HCT116 (cell line): Measurements from ENCODE around the gene STYK1. TPM values are rescaled to one million over a fixed set of nuclear protein-coding genes. Genes with fewer than 3 reads are reported as not detected.
"Not testable (repeated sequence)": the region's sequence is repeated elsewhere in the genome, so short reads cannot be mapped to it uniquely, and the experiment has no call there.

Source experiments
- ATAC-seq: fragments of 200-7000 bp; cut with Tn5 transposase; 2 replicates; pipeline ENCODE4 v1.9.1; 2020; ENCODE audit warnings: mild to moderate bottlenecking, moderate library complexity
- BruUV-seq: library from RNA; stranded (reverse); fragments of 400-500 nt; replicated peaks from 2 replicates; lab custom pipeline; 2021; lab: Mats Ljungman, UMichigan
- CTCF ChIA-PET: fragments of 300-600 bp; sonication (Branson Sonifier 250); formaldehyde crosslinking; loops from one replicate; lab custom pipeline; 2021; ENCODE audit warnings: antibody characterized with exemption; lab: Charles Lee
- POLR2A ChIA-PET: fragments of 300-600, 350-600 bp; sonication (Branson Sonifier 250); formaldehyde crosslinking; loops from one replicate; lab custom pipeline; 2021; ENCODE audit warnings: antibody characterized with exemption; lab: Charles Lee
- RAD21 ChIA-PET, 2 experiments: fragments of 300-600 bp; sonication (Branson Sonifier 250); formaldehyde crosslinking; loops; one replicate each; lab custom pipeline; 2023; ENCODE audit warnings: low total read pairs in 2 of 2; ENCODE audit not compliant: uncharacterized antibody in 2 of 2, unreplicated experiment in 2 of 2, low non-redundant PET in 1 of 2; lab: Charles Lee
- DNase-seq: peaks from one replicate; pipeline ENCODE4 v3.0.0-alpha.2; 2010; ENCODE audit warnings: low read depth, low spot score
- H2AFZ ChIP-seq: fragments of 200-600 bp; shearing (Covaris generic), sonication (generic); 2 replicates; pipeline ENCODE4 v1.6.1; 2017; ENCODE audit warnings: low read depth, mixed run types, mixed read lengths, antibody characterized with exemption, low read length; ENCODE audit not compliant: poor library complexity, severe bottlenecking
- H3K27ac ChIP-seq: 2 replicates; pipeline ENCODE4 v1.5.1; 2012; ENCODE audit warnings: low read depth, low read length
- H3K27me3 ChIP-seq: fragments of 200-600 bp; sonication (generic); 2 replicates; pipeline ENCODE4 v1.6.1; 2016; ENCODE audit warnings: mixed run types, low read length, mixed read lengths; ENCODE audit not compliant: insufficient read depth
- H3K36me3 ChIP-seq, 2 experiments: fragments of 200-500 bp in 1 of 2; fragments of 200-600 bp in 1 of 2; sonication (Bioruptor generic) in 1 of 2; sonication (generic) in 1 of 2; 2 replicates each; pipeline versions ENCODE4 v1.5.1 to v1.6.1; 2014 to 2016; ENCODE audit warnings: low read length in 2 of 2, inconsistent platforms in 1 of 2, mixed read lengths in 1 of 2, mixed run types in 1 of 2; ENCODE audit not compliant: insufficient read depth in 2 of 2, control insufficient read depth in 1 of 2
- H3K4me1 ChIP-seq, 2 experiments: fragments of 200-600 bp in 1 of 2; sonication (generic) in 1 of 2; 2 replicates each; pipeline versions ENCODE4 v1.5.1 to v1.6.1; 2012 to 2017; ENCODE audit warnings: low read length in 2 of 2, inconsistent platforms in 1 of 2, mild to moderate bottlenecking in 1 of 2, mixed read lengths in 1 of 2, mixed run types in 1 of 2, moderate library complexity in 1 of 2; ENCODE audit not compliant: insufficient read depth in 2 of 2, control insufficient read depth in 1 of 2
- H3K4me2 ChIP-seq: fragments of 200-600 bp; sonication (generic); 2 replicates; pipeline ENCODE4 v1.6.1; 2017; ENCODE audit warnings: mixed run types, low read length, mixed read lengths
- H3K4me3 ChIP-seq, 2 experiments: fragments of 200-600 bp in 1 of 2; sonication (generic) in 1 of 2; replicated peaks in 1 of 2; 2 replicates each; pipeline ENCODE4 v1.5.1; 2011 to 2016; ENCODE audit warnings: low read length in 2 of 2, control low read depth in 1 of 2, low read depth in 1 of 2, mild to moderate bottlenecking in 1 of 2, mixed read lengths in 1 of 2, mixed run types in 1 of 2
- H3K79me2 ChIP-seq: fragments of 200-600 bp; sonication (generic); 2 replicates; pipeline ENCODE4 v1.6.1; 2017; ENCODE audit warnings: mild to moderate bottlenecking, mixed run types, low read length, moderate library complexity, mixed read lengths; ENCODE audit not compliant: insufficient read depth
- H3K9ac ChIP-seq: fragments of 200-600 bp; sonication (generic); 2 replicates; pipeline ENCODE4 v1.6.1; 2016; ENCODE audit warnings: low read length, mixed read lengths
- H3K9me2 ChIP-seq: fragments of 200-600 bp; sonication (generic), shearing (Covaris generic); 2 replicates; pipeline ENCODE4 v1.6.1; 2017; ENCODE audit warnings: mixed run types, mild to moderate bottlenecking, moderate library complexity; ENCODE audit not compliant: insufficient read depth
- H3K9me3 ChIP-seq, 2 experiments: fragments of 200-500 bp in 1 of 2; fragments of 200-600 bp in 1 of 2; sonication (Bioruptor generic) in 1 of 2; sonication (generic) in 1 of 2; 2 replicates each; pipeline ENCODE4 v1.6.1; 2014 to 2017; ENCODE audit warnings: low read length in 2 of 2, mixed read lengths in 2 of 2, inconsistent platforms in 1 of 2, low read depth in 1 of 2, mild to moderate bottlenecking in 1 of 2, mixed run types in 1 of 2, moderate library complexity in 1 of 2; ENCODE audit not compliant: control insufficient read depth in 1 of 2, insufficient read depth in 1 of 2
- H4K20me1 ChIP-seq: fragments of 200-600 bp; sonication (generic), shearing (Covaris generic); 2 replicates; pipeline ENCODE4 v1.6.1; 2017; ENCODE audit warnings: mixed run types, mild to moderate bottlenecking, moderate library complexity; ENCODE audit not compliant: insufficient read depth
- CBX3 ChIP-seq: IDR thresholded peaks from 2 replicates; pipeline ENCODE4 v1.6.1; 2012; ENCODE audit warnings: low read depth
- EGR1 ChIP-seq: IDR thresholded peaks from 2 replicates; pipeline ENCODE4 v1.6.1; 2012; ENCODE audit warnings: low read depth
- EZH2 ChIP-seq: fragments of 200-600 bp; sonication (generic); IDR thresholded peaks from 2 replicates; pipeline ENCODE4 v1.6.1; 2017; ENCODE audit warnings: antibody characterized with exemption, mixed run types
- FOSL1 ChIP-seq: IDR thresholded peaks from 2 replicates; pipeline ENCODE4 v1.6.1; 2012; ENCODE audit warnings: low read depth
- JUND ChIP-seq: IDR thresholded peaks from 2 replicates; pipeline ENCODE4 v1.6.1; 2012
- POLR2A ChIP-seq: IDR thresholded peaks from 2 replicates; pipeline ENCODE4 v1.7.0; 2011; ENCODE audit warnings: borderline replicate concordance; ENCODE audit not compliant: insufficient read depth, insufficient read length; ENCODE audit errors: extremely low read depth
- POLR2AphosphoS5 ChIP-seq: IDR thresholded peaks from 2 replicates; pipeline ENCODE4 v1.6.1; 2011; ENCODE audit warnings: mild to moderate bottlenecking, low read depth, low read length, moderate library complexity
- RAD21 ChIP-seq: IDR thresholded peaks from 2 replicates; pipeline ENCODE4 v1.6.1; 2012; ENCODE audit warnings: low read depth, mild to moderate bottlenecking
- SIN3A ChIP-seq: IDR thresholded peaks from 2 replicates; pipeline ENCODE4 v1.6.1; 2012; ENCODE audit warnings: low read depth
- SP1 ChIP-seq: IDR thresholded peaks from 2 replicates; pipeline ENCODE4 v1.6.1; 2012; ENCODE audit warnings: low read depth
- SRF ChIP-seq: IDR thresholded peaks from 2 replicates; pipeline ENCODE4 v1.6.1; 2012; ENCODE audit warnings: low read depth
- TCF7L2 ChIP-seq: IDR thresholded peaks from 2 replicates; pipeline ENCODE4 v1.7.0; 2011; ENCODE audit warnings: borderline replicate concordance, inconsistent platforms; ENCODE audit not compliant: insufficient read depth, insufficient read length; ENCODE audit errors: extremely low read depth
- YY1 ChIP-seq: IDR thresholded peaks from 2 replicates; pipeline ENCODE4 v1.6.1; 2011; ENCODE audit warnings: low read length, low read depth, moderate library complexity, mild to moderate bottlenecking; ENCODE audit not compliant: insufficient replicate concordance; ENCODE audit errors: extremely low read depth
- ZFX ChIP-seq: fragments of 450-650 bp; IDR thresholded peaks from 2 replicates; pipeline ENCODE4 v1.6.1; 2017
- ZNF274 ChIP-seq: fragments of 200-500 bp; sonication (Bioruptor generic); IDR thresholded peaks from 2 replicates; pipeline ENCODE4 v1.6.1; 2014; ENCODE audit warnings: mild to moderate bottlenecking, low read depth, low read length, inconsistent platforms
- intact Hi-C: fragments of 100-400 bp; cut with micrococcal nuclease; formaldehyde crosslinking; loops from 2 replicates; pipeline ENCODE4 v1.10.0; 2022
- total RNA-seq: library from RNA; stranded (reverse); gene quantifications from one replicate; pipeline ENCODE4 v1.2.1, GENCODE V29; 2021; ENCODE audit not compliant: unreplicated experiment
- TF ChIP-seq, protein P1 (sequence below): IDR thresholded peaks from 2 replicates; pipeline ENCODE4 v1.6.1; 2012; ENCODE audit warnings: low read depth
- TF ChIP-seq, protein P2 (sequence below), 3 experiments: fragments of 200-600 bp in 1 of 3; sonication (generic) in 1 of 3; IDR thresholded peaks in 2 of 3; conservative IDR thresholded peaks in 1 of 3; 2 replicates each; pipeline ENCODE4 v1.5.1; 2012 to 2017; ENCODE audit warnings: low read depth in 2 of 3, low read length in 2 of 3, antibody characterized with exemption in 1 of 3, borderline replicate concordance in 1 of 3, control low read depth in 1 of 3, mild to moderate bottlenecking in 1 of 3, mixed read lengths in 1 of 3, mixed run types in 1 of 3, moderate library complexity in 1 of 3; ENCODE audit not compliant: insufficient read depth in 1 of 3

STYK1 gene
- total RNA-seq, 1 experiment from 2014 or later: 4.4 TPM

DNA sequence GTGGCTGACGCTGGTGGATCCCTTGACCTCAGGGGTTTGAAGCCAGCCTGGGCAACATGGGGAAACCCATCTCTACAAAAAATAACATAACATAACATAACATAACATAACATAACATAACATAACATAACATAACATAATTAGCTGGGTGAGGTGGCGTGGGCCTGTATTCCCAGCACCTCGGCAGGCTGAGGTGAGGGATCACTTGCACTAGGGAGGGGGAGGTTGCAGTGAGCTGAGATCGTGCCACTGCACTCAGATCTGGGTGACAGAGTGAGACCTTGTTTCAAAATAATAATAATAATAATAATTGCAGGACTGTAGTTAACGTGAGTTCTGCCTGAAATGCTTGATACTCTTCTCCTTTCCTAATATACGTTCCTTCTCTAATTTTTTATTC, 61.7 kb downstream of the STYK1 start:
- intact Hi-C loops: loop anchor here (5.0 kb wide), 2 partner anchors 60 to 140 kb away; partner anchors contain the start of gene STYK1
- Histone ChIP-seq H4K20me1 (no peaks in the 10 kb centered on the region), H3K4me2 (peak overlapping the region; percentile 92), H3K9me2 (no peaks in the 10 kb centered on the region), H3K4me1 (peaks cover 0 to 11% of the 10 kb centered on the region in 2 experiments; a peak in 3 of 4 replicates), H3K9ac (peak overlapping the region; percentile 93), H3K27me3 (no peaks in the 10 kb centered on the region), H3K36me3 (peaks cover 19 to 29% of the 10 kb centered on the region in 2 experiments), H2AFZ (no peak overlapping the region), H3K9me3 (no peaks in the 10 kb centered on the region), H3K4me3 (peak overlapping the region; percentile 71 to 92), H3K79me2 (peaks cover 39% of the 10 kb centered on the region), H3K27ac (no peak overlapping the region)
- RAD21 ChIA-PET: no interaction called here
- CTCF ChIA-PET: interaction anchor here (2.0 kb wide), 1 partner anchor 138 kb away, joined by 5 read pairs; no protein-coding TSS in a partner anchor
- ATAC-seq (no peak), DNase-seq (no peak)
- TF ChIP-seq EZH2 (no peak), YY1 (no peak), ZNF274 (no peak), EGR1 (no peak), POLR2A (no peak), FOSL1 (no peak), CBX3 (no peak), JUND (no peak), RAD21 (no peak), TCF7L2 (no peak), SP1 (no peak), POLR2AphosphoS5 (no peak), SIN3A (no peak), SRF (no peak), ZFX (no peak)
- TF ChIP-seq, protein P1, sequence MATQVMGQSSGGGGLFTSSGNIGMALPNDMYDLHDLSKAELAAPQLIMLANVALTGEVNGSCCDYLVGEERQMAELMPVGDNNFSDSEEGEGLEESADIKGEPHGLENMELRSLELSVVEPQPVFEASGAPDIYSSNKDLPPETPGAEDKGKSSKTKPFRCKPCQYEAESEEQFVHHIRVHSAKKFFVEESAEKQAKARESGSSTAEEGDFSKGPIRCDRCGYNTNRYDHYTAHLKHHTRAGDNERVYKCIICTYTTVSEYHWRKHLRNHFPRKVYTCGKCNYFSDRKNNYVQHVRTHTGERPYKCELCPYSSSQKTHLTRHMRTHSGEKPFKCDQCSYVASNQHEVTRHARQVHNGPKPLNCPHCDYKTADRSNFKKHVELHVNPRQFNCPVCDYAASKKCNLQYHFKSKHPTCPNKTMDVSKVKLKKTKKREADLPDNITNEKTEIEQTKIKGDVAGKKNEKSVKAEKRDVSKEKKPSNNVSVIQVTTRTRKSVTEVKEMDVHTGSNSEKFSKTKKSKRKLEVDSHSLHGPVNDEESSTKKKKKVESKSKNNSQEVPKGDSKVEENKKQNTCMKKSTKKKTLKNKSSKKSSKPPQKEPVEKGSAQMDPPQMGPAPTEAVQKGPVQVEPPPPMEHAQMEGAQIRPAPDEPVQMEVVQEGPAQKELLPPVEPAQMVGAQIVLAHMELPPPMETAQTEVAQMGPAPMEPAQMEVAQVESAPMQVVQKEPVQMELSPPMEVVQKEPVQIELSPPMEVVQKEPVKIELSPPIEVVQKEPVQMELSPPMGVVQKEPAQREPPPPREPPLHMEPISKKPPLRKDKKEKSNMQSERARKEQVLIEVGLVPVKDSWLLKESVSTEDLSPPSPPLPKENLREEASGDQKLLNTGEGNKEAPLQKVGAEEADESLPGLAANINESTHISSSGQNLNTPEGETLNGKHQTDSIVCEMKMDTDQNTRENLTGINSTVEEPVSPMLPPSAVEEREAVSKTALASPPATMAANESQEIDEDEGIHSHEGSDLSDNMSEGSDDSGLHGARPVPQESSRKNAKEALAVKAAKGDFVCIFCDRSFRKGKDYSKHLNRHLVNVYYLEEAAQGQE: no peak
- TF ChIP-seq, protein P2, sequence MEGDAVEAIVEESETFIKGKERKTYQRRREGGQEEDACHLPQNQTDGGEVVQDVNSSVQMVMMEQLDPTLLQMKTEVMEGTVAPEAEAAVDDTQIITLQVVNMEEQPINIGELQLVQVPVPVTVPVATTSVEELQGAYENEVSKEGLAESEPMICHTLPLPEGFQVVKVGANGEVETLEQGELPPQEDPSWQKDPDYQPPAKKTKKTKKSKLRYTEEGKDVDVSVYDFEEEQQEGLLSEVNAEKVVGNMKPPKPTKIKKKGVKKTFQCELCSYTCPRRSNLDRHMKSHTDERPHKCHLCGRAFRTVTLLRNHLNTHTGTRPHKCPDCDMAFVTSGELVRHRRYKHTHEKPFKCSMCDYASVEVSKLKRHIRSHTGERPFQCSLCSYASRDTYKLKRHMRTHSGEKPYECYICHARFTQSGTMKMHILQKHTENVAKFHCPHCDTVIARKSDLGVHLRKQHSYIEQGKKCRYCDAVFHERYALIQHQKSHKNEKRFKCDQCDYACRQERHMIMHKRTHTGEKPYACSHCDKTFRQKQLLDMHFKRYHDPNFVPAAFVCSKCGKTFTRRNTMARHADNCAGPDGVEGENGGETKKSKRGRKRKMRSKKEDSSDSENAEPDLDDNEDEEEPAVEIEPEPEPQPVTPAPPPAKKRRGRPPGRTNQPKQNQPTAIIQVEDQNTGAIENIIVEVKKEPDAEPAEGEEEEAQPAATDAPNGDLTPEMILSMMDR (IDR thresholded peaks at IDR 0.05 in 2 of 3, conservative IDR thresholded peaks at IDR 0.05 in 1 of 3; ENCODE audit: borderline replicate concordance in 1 of 3, insufficient read depth in 1 of 3, low read depth in 2 of 3, low read length in 2 of 3): no peak
- no TSS peak for BruUV-seq
- POLR2A ChIA-PET: no interaction called here

GRCh38 chr12:10611258-10611657, 62.6 kb downstream of the STYK1 start:
- Histone ChIP-seq H3K79me2 (peaks cover 44% of the 10 kb centered on the region), H3K36me3 (peaks cover 20 to 34% of the 10 kb centered on the region in 2 experiments), H3K4me1 (peaks cover 0 to 11% of the 10 kb centered on the region in 2 experiments; a peak in 3 of 4 replicates)
- DNase-seq, H3K4me3 ChIP-seq, H4K20me1 ChIP-seq, H2AFZ ChIP-seq, ATAC-seq, H3K9ac ChIP-seq, H3K27me3 ChIP-seq, H3K27ac ChIP-seq, BruUV-seq, POLR2A ChIA-PET, RAD21 ChIA-PET, H3K4me2 ChIP-seq, H3K9me2 ChIP-seq, H3K9me3 ChIP-seq: not testable (repeated sequence)
- intact Hi-C loops: loop anchor here (5.0 kb wide), 2 partner anchors 61 to 141 kb away; partner anchors contain the start of gene STYK1
- CTCF ChIA-PET: interaction anchor here (2.0 kb wide), 1 partner anchor 139 kb away, joined by 5 read pairs; no protein-coding TSS in a partner anchor
